A673 (cell line): ENCODE data around the gene BCL7A. TPM values are rescaled to one million over a fixed set of nuclear protein-coding genes. Genes with fewer than 3 reads are reported as not detected.
A peak's percentile ranks its signal among the peaks of the same experiment; 100 is the strongest.

Source experiments
- BruUV-seq: library from RNA; stranded (reverse); fragments of 400-500 nt; replicated peaks from 2 replicates; lab custom pipeline; 2021; lab: Mats Ljungman, UMichigan
- CTCF ChIA-PET: fragments of 300-600 bp; sonication (Branson Sonifier 250); formaldehyde crosslinking; loops from one replicate; lab custom pipeline; 2022; ENCODE audit warnings: antibody characterized with exemption; lab: Charles Lee
- POLR2A ChIA-PET: fragments of 300-600 bp; sonication (Branson Sonifier 250); formaldehyde crosslinking; loops from one replicate; lab custom pipeline; 2022; ENCODE audit warnings: antibody characterized with exemption; ENCODE audit not compliant: low non-redundant PET; lab: Charles Lee
- DNase-seq: peaks from one replicate; pipeline ENCODE4 v3.0.0-alpha.2; 2015; ENCODE audit warnings: low spot score
- H3K27ac ChIP-seq: fragments of 200-600 bp; sonication (generic); 2 replicates; pipeline ENCODE4 v1.5.1; 2016; ENCODE audit warnings: mixed run types, low read depth, mild to moderate bottlenecking, mixed read lengths, antibody characterized with exemption, low read length; ENCODE audit not compliant: poor library complexity, severe bottlenecking
- H3K27me3 ChIP-seq: fragments of 200-600 bp; sonication (generic); replicated peaks from 2 replicates; pipeline ENCODE4 v1.6.1; 2017; ENCODE audit warnings: mixed run types, low read depth, mild to moderate bottlenecking, mixed read lengths, antibody characterized with exemption, low read length; ENCODE audit not compliant: insufficient read depth, poor library complexity
- H3K36me3 ChIP-seq: fragments of 200-600 bp; sonication (generic); 2 replicates; pipeline ENCODE4 v1.6.1; 2016; ENCODE audit warnings: mixed run types, mild to moderate bottlenecking, mixed read lengths, antibody characterized with exemption, low read length; ENCODE audit not compliant: insufficient read depth, poor library complexity, severe bottlenecking
- H3K4me1 ChIP-seq: fragments of 200-600 bp; sonication (generic); 2 replicates; pipeline ENCODE4 v1.6.1; 2017; ENCODE audit warnings: mixed run types, mild to moderate bottlenecking, mixed read lengths, antibody characterized with exemption, low read length; ENCODE audit not compliant: insufficient read depth, poor library complexity, severe bottlenecking
- H3K4me3 ChIP-seq: fragments of 200-600 bp; sonication (generic); 2 replicates; pipeline ENCODE4 v1.5.1; 2016; ENCODE audit warnings: low read depth, mixed run types, mild to moderate bottlenecking, mixed read lengths, low read length; ENCODE audit not compliant: poor library complexity, severe bottlenecking
- H3K9me3 ChIP-seq: fragments of 200-600 bp; sonication (generic); 2 replicates; pipeline ENCODE4 v1.6.1; 2016; ENCODE audit warnings: mixed run types, low read depth, mild to moderate bottlenecking, mixed read lengths, antibody characterized with exemption, low read length; ENCODE audit not compliant: poor library complexity, severe bottlenecking
- EZH2 ChIP-seq: fragments of 200-600 bp; sonication (generic); IDR thresholded peaks from 2 replicates; pipeline ENCODE4 v1.6.1; 2017; ENCODE audit warnings: borderline replicate concordance, low read depth, mild to moderate bottlenecking, mixed read lengths, antibody characterized with exemption, low read length; ENCODE audit not compliant: poor library complexity, severe bottlenecking
- intact Hi-C: fragments of 100-400 bp; cut with micrococcal nuclease; formaldehyde crosslinking; loops from one replicate; pipeline ENCODE4 v1.10.0; 2022; ENCODE audit not compliant: unreplicated experiment
- total RNA-seq: library from RNA; stranded (reverse); gene quantifications from 2 replicates; pipeline ENCODE4 v1.2.3, GENCODE V29; 2021
- TF ChIP-seq, protein P1 (sequence below): fragments of 300-800, 200-600 bp; sonication (generic); conservative IDR thresholded peaks from 2 replicates; pipeline ENCODE4 v1.5.1; 2017; ENCODE audit warnings: low read depth, mild to moderate bottlenecking, antibody characterized with exemption, low read length, moderate library complexity, mixed read lengths

BCL7A gene
- total RNA-seq, 1 experiment from 2014 or later = 40.7 TPM

DNA sequence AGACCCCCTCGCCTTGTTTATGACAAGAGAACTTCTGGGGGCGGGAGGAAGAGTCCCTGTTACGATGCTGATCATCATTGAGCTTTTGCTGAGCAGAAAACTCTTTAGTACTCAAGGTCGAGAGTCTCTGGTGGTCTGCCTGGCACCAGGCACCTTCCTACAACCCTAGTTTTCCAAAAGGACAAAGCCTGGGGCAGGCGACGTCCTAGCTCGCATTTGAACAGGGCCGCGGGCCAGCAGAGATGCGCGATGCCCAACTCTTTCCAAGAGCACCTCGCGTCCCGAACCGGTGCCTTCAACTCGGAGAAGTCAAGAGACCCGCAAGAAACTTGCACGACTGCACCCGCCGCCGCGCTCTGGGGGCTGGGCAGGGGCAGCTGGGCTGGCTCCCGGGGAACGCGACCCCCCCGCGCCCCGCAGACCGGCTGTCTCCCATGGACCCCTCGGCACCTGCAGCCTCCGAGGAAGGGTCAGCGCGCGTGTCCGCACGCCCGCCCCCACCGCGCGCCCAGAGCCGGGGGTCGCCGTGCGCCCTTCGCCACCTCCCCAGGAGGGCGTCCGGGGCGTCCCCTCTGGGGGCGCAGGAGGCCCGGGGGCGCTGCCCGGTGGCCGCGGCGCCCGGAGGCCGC, 377 bp upstream of the BCL7A start:
- TF ChIP-seq, protein P1, sequence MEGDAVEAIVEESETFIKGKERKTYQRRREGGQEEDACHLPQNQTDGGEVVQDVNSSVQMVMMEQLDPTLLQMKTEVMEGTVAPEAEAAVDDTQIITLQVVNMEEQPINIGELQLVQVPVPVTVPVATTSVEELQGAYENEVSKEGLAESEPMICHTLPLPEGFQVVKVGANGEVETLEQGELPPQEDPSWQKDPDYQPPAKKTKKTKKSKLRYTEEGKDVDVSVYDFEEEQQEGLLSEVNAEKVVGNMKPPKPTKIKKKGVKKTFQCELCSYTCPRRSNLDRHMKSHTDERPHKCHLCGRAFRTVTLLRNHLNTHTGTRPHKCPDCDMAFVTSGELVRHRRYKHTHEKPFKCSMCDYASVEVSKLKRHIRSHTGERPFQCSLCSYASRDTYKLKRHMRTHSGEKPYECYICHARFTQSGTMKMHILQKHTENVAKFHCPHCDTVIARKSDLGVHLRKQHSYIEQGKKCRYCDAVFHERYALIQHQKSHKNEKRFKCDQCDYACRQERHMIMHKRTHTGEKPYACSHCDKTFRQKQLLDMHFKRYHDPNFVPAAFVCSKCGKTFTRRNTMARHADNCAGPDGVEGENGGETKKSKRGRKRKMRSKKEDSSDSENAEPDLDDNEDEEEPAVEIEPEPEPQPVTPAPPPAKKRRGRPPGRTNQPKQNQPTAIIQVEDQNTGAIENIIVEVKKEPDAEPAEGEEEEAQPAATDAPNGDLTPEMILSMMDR = no peak
- TF ChIP-seq EZH2 = no peak
- peak; percentile 42 for DNase-seq
- intact Hi-C loops = no loop called here
- Histone ChIP-seq H3K36me3 (no peaks in the 10 kb centered on the region), H3K9me3 (no peaks in the 10 kb centered on the region), H3K4me1 (peaks cover 12% of the 10 kb centered on the region), H3K27ac (peak overlapping the region; percentile 75), H3K4me3 (peak overlapping the region; percentile 86), H3K27me3 (no peaks in the 10 kb centered on the region)
- CTCF ChIA-PET = no interaction called here
- POLR2A ChIA-PET = interaction anchor here (0.6 to 0.7 kb wide), 2 partner anchors 225 to 259 kb away, joined by 3 to 5 read pairs; no protein-coding TSS in a partner anchor
- no TSS peak for BruUV-seq

DNA sequence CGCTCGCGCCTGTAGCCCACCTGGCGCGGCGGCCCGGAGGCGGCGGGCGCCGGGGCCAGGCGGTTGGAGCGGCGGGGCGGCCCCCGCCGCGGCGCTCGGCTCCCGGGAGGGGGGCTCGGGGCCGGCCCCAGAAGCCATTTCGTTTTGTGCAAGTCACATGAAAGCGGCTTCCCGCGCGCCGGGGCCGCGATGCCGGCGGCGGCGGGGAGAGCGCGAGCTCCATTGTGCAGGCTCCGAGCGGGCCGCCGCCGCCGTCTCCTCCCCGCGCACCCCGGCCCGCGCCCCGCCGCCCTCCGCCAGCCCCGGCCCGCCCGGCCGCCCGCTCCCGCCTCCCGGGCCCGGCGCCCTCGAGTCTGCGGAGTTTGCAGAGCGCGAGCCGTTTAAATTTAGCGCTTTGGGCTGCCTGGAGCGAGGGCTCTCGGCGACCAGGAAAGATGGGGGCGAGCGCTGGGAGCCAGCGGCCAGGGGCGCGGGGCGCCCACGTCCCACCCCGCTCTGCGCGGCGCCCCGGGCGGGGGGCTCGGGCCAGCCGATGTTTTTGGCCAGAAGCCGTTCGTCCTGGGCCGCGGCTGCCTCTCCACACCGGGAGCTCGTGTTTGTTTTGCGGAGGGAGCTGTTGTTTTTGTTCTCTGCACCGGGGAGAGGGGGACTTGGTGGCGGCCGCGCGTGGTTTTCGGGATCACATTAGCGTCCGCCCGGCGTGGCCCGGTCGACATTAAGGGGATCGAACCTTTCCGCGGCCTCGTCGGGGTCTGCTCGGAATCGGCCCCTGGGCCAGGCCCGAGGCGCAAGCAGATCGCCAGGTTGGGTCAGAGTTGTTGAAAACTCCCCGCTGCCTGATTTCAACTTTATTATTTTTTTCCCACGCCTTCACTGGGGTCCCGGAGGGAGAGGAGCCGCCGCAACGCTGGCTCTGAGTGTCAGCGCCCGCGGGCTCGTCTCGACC, 982 bp downstream of the BCL7A start:
- BruUV-seq = no TSS peak

More for the DNA sequence above, 982 bp downstream of the BCL7A start:
- no peak for TF ChIP-seq EZH2
- TF ChIP-seq, protein P1 = no peak
- Histone ChIP-seq H3K36me3 (no peaks in the 10 kb centered on the region), H3K27me3 (no peaks in the 10 kb centered on the region), H3K27ac (peak overlapping the region; percentile 85), H3K9me3 (no peaks in the 10 kb centered on the region), H3K4me1 (peaks cover 12% of the 10 kb centered on the region), H3K4me3 (peak overlapping the region; percentile 86)
- POLR2A ChIA-PET = no interaction called here
- intact Hi-C loops = loop anchor here (2.0 kb wide), 1 partner anchor 98 kb away; no protein-coding TSS in a partner anchor
- peak; percentile 62 for DNase-seq
- CTCF ChIA-PET = interaction anchor here (1.7 kb wide), 1 partner anchor 106 kb away, joined by 5 read pairs; no protein-coding TSS in a partner anchor
